Neural crest cell (in vitro differentiated cells): Measurements from ENCODE around the gene MEGF11. TPM values are rescaled to one million over a fixed set of nuclear protein-coding genes. Genes with fewer than 3 reads are reported as not detected.

Source experiments
- DNase-seq: peaks from one replicate; pipeline ENCODE4 v3.0.0; 2021; ENCODE audit warnings: low read depth, mixed read lengths, low spot score
- H3K27ac Mint-ChIP-seq: one replicate; pipeline ENCODE4 v1.8.0; 2021; ENCODE audit warnings: mild to moderate bottlenecking, mixed read lengths; ENCODE audit not compliant: unreplicated experiment
- H3K27me3 Mint-ChIP-seq: 2 replicates; pipeline ENCODE4 v1.8.0; 2021; ENCODE audit warnings: low read depth, mild to moderate bottlenecking, mixed read lengths
- H3K36me3 Mint-ChIP-seq: 2 replicates; pipeline ENCODE4 v1.8.0; 2021; ENCODE audit warnings: low read depth, mild to moderate bottlenecking, mixed read lengths
- H3K4me1 Mint-ChIP-seq: 2 replicates; pipeline ENCODE4 v1.8.0; 2021; ENCODE audit warnings: mixed read lengths
- H3K4me3 Mint-ChIP-seq: one replicate; pipeline ENCODE4 v1.8.0; 2021; ENCODE audit warnings: mild to moderate bottlenecking, mixed read lengths
- H3K9me3 Mint-ChIP-seq: 2 replicates; pipeline ENCODE4 v1.8.0; 2021; ENCODE audit warnings: mixed read lengths
- CTCF ChIP-seq: fragments of 200-600 bp; sonication (generic); conservative IDR thresholded peaks from 2 replicates; pipeline ENCODE4 v1.5.0; 2021; ENCODE audit warnings: antibody characterized with exemption, mild to moderate bottlenecking
- total RNA-seq: library from RNA; stranded (reverse); gene quantifications from 2 replicates; pipeline ENCODE4 v1.2.1, GENCODE V29; 2021

Gene MEGF11
- total RNA-seq, 1 donor from 2014 or later = 0.49 TPM

- Mint-ChIP-seq H3K36me3 (no peaks in the 10 kb centered on the region), H3K27me3 (no peaks in the 10 kb centered on the region)
These were observed 357.3 kb downstream of the MEGF11 start for GRCh38 chr15:65896236-65896635.

GRCh38 chr15:65893060-65893459 is 360.5 kb downstream of the MEGF11 start:
- H3K4me3 Mint-ChIP-seq = no peak overlapping the region
- TF ChIP-seq CTCF = no peak
- no peaks in the 10 kb centered on the region for H3K9me3 Mint-ChIP-seq

More at GRCh38 chr15:65896236-65896635, 357.3 kb downstream of the MEGF11 start:
- no peaks in the 10 kb centered on the region for H3K4me1 Mint-ChIP-seq
- TF ChIP-seq CTCF = no peak
- no peak overlapping the region for H3K4me3 Mint-ChIP-seq
- no peaks in the 10 kb centered on the region for H3K9me3 Mint-ChIP-seq
- DNase-seq = no peak
- H3K27ac Mint-ChIP-seq = no peak overlapping the region

GRCh38 chr15:65888981-65889380 is 364.6 kb downstream of the MEGF11 start:
- no peak for TF ChIP-seq CTCF
- no peak overlapping the region for H3K4me3 Mint-ChIP-seq
- no peaks in the 10 kb centered on the region for H3K9me3 Mint-ChIP-seq
- DNase-seq = no peak
- H3K4me1 Mint-ChIP-seq = peaks cover 5% of the 10 kb centered on the region
- H3K27me3 Mint-ChIP-seq = no peaks in the 10 kb centered on the region
- H3K27ac Mint-ChIP-seq = no peak overlapping the region
- H3K36me3 Mint-ChIP-seq = peaks cover 8% of the 10 kb centered on the region

More at GRCh38 chr15:65893060-65893459, 360.5 kb downstream of the MEGF11 start:
- Mint-ChIP-seq H3K36me3 (peaks cover 3% of the 10 kb centered on the region), H3K27ac (no peak overlapping the region), H3K27me3 (no peaks in the 10 kb centered on the region), H3K4me1 (no peaks in the 10 kb centered on the region)
- DNase-seq = no peak

GRCh38 chr15:65887565-65887964 is 366.0 kb downstream of the MEGF11 start:
- Mint-ChIP-seq H3K27me3 (no peaks in the 10 kb centered on the region), H3K4me1 (peaks cover 5% of the 10 kb centered on the region), H3K36me3 (peaks cover 8% of the 10 kb centered on the region), H3K27ac (no peak overlapping the region), H3K4me3 (no peak overlapping the region), H3K9me3 (no peaks in the 10 kb centered on the region)
- no peak for DNase-seq
- no peak for TF ChIP-seq CTCF

- Mint-ChIP-seq H3K27ac (no peak overlapping the region), H3K36me3 (peaks cover 8% of the 10 kb centered on the region), H3K4me3 (no peak overlapping the region), H3K27me3 (no peaks in the 10 kb centered on the region), H3K4me1 (peaks cover 5% of the 10 kb centered on the region), H3K9me3 (no peaks in the 10 kb centered on the region)
- DNase-seq = no peak
- TF ChIP-seq CTCF = no peak
These were observed 367.8 kb downstream of the MEGF11 start for GRCh38 chr15:65885668-65886218.
